NOMO-1 (cell line): ENCODE results near the gene ACY1.
"Not testable (repeated sequence)": the region's sequence is repeated elsewhere in the genome, so short reads cannot be mapped to it uniquely, and the experiment has no call there.

Experiments used
- DNase-seq, 2 experiments: peaks; one replicate each; lab custom pipeline; 2025; ENCODE audit not compliant: unreplicated experiment in 2 of 2; lab: John Stamatoyannopoulos, UW

The ACY1 gene

GRCh38 chr3:52023101-52023770, 39.9 kb downstream of the ACY1 start:
- no peak for DNase-seq

GRCh38 chr3:52023860-52024764, 40.8 kb downstream of the ACY1 start:
- DNase-seq, result no peak

- no peak for DNase-seq
These were observed 41.6 kb downstream of the ACY1 start for GRCh38 chr3:52024765-52025452.

GRCh38 chr3:52025453-52025852, 42.1 kb downstream of the ACY1 start:
- no peak for DNase-seq

- DNase-seq, result no peak
These were observed 42.7 kb downstream of the ACY1 start for GRCh38 chr3:52026041-52026440.

GRCh38 chr3:52028572-52028971, 45.2 kb downstream of the ACY1 start:
- no peak for DNase-seq

GRCh38 chr3:52029053-52029452, 45.7 kb downstream of the ACY1 start:
- DNase-seq, result no peak

GRCh38 chr3:52029535-52029934, 46.2 kb downstream of the ACY1 start:
- DNase-seq, result no peak

- no peak for DNase-seq
These were observed 47.5 kb downstream of the ACY1 start for GRCh38 chr3:52030714-52031310.

GRCh38 chr3:52031896-52032295, 48.6 kb downstream of the ACY1 start:
- DNase-seq, result no peak

GRCh38 chr3:52032702-52033408, 49.5 kb downstream of the ACY1 start:
- DNase-seq, result no peak

GRCh38 chr3:52033748-52034147, 50.4 kb downstream of the ACY1 start:
- DNase-seq, result not testable (repeated sequence)

- DNase-seq, result no peak
These were observed 50.9 kb downstream of the ACY1 start for GRCh38 chr3:52034212-52034611.

GRCh38 chr3:52034651-52035050, 51.3 kb downstream of the ACY1 start:
- no peak for DNase-seq

GRCh38 chr3:52036222-52036694, 52.9 kb downstream of the ACY1 start:
- DNase-seq, result no peak

GRCh38 chr3:52036829-52037228, 53.5 kb downstream of the ACY1 start:
- DNase-seq, result no peak

GRCh38 chr3:52037291-52037690, 54.0 kb downstream of the ACY1 start:
- no peak for DNase-seq

GRCh38 chr3:52038227-52038626, 54.9 kb downstream of the ACY1 start:
- no peak for DNase-seq
